Sigmoid colon (tissue), 7 donors: ENCODE data around the gene SNRNP35. TPM values are rescaled to one million over a fixed set of nuclear protein-coding genes. Genes with fewer than 3 reads are reported as not detected.

Source experiments
- DNase-seq: peaks from one replicate; pipeline ENCODE4 v3.0.0-alpha.2; 2019
- H3K27ac ChIP-seq, 4 donors: fragments of 200-600 bp; sonication (generic); one replicate each; pipeline ENCODE4 v1.5.1; 2016 to 2019; ENCODE audit warnings: mild to moderate bottlenecking in 1 of 4
- H3K27me3 ChIP-seq, 3 donors: fragments of 200-600 bp; sonication (generic); one replicate each; pipeline ENCODE4 v1.5.1; 2019; ENCODE audit warnings: mild to moderate bottlenecking in 1 of 3
- H3K36me3 ChIP-seq, 4 donors: fragments of 200-600 bp; sonication (generic); one replicate each; pipeline ENCODE4 v1.5.1; 2016 to 2019
- H3K4me1 ChIP-seq, 4 donors: fragments of 200-600 bp; sonication (generic); one replicate each; pipeline ENCODE4 v1.5.1; 2017 to 2019
- H3K4me3 ChIP-seq, 4 donors: fragments of 200-600 bp; sonication (generic); one replicate each; pipeline ENCODE4 v1.5.1; 2017 to 2019; ENCODE audit warnings: mild to moderate bottlenecking in 2 of 4, moderate library complexity in 1 of 4
- H3K9me3 ChIP-seq, 4 donors: fragments of 200-600 bp in 3 of 4; sonication (generic) in 3 of 4; one replicate each; pipeline versions ENCODE4 v1.5.1 to v1.6.1; 2013 to 2019
- EP300 ChIP-seq, 4 donors: sonication (generic); formaldehyde crosslinking; IDR thresholded peaks; one replicate each; pipeline ENCODE4 v1.6.1; 2017; ENCODE audit warnings: antibody characterized with exemption in 4 of 4
- POLR2A ChIP-seq, 2 donors: fragments of 450-650 bp; IDR thresholded peaks; one replicate each; pipeline ENCODE4 v1.6.1; 2016; ENCODE audit warnings: antibody characterized with exemption in 2 of 2, mild to moderate bottlenecking in 2 of 2, moderate library complexity in 2 of 2
- POLR2AphosphoS5 ChIP-seq, 4 donors: sonication (generic); formaldehyde crosslinking; IDR thresholded peaks; one replicate each; pipeline ENCODE4 v1.6.1; 2017; ENCODE audit warnings: antibody characterized with exemption in 4 of 4
- WGBS, 2 donors: extraction: QIAGEN DNeasy Blood & Tissue Kit; methylation state at CpG; one replicate each; pipeline ENCODE4 v1.1.7; 2013; 5-methylcytosine and 5-hydroxymethylcytosine counted together
- intact Hi-C: fragments of 100-400 bp; cut with DNase I; formaldehyde crosslinking; loops from one replicate; pipeline ENCODE4 v1.15.1; 2023
- polyA plus RNA-seq, 3 donors: library from polyadenylated mRNA; stranded (reverse); fragments of 200-250 nt; gene quantifications; one replicate each; pipeline ENCODE4 v1.2.3, GENCODE V29; 2013
- total RNA-seq, 4 donors: library from RNA; depleted of rRNA; stranded (reverse); fragments of >200 nt; gene quantifications; one replicate each; pipeline ENCODE4 v1.1.0, GENCODE V29; 2016
- TF ChIP-seq, protein P1 (sequence below), 4 experiments: fragments of 450-650 bp in 3 of 4; fragments of 200-600 bp in 1 of 4; IDR thresholded peaks; one replicate each; pipeline ENCODE4 v1.5.1; 2016 to 2019; ENCODE audit warnings: antibody characterized with exemption in 4 of 4, mild to moderate bottlenecking in 3 of 4, moderate library complexity in 2 of 4
- donor health status: healthy with polysubstance abuse.
- donor health status: Bipolar disorder and iron deficiency.
- donor health status: healthy.

The SNRNP35 gene
- total and polyA plus RNA-seq, 7 donors: 11.0 to 32.3 (median 19.8) TPM

DNA sequence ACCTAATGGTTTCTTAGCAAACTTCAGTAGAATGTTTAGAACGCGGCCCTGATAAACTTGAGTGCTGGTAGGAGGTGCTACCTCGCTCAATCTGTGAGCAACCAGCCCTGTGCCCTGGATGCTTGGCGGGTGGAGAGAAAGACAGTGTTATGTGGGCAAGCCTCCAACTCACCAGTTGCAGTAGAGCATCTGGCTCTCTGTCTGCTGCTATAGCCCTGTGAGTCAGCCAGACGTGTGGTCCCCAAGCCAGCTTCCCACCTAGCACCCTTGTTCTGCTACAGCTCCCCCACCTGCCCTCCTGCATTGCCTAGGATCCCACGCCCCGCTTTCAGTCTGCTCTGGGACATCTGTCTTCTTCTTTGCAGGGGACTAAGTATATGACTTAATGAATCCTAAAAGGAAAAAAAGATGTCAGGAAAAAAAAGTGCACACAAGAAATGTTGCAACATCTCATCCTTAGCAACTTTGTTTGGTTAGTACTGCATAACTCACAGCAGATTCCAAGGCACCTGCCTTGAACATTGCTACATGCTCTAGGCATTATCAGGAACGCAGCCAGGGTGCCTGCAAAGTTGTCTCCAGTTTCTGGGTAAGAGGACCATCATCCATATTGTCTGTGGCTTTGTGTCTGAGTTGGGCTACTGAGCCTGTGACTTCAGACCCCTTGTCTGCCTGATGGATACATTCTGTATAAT is 13.6 kb downstream of the SNRNP35 start:
- TF ChIP-seq EP300 (IDR thresholded peaks at IDR 0.05) (no peak), POLR2A (IDR thresholded peaks at IDR 0.05) (no peak), POLR2AphosphoS5 (IDR thresholded peaks at IDR 0.05) (no peak)
- TF ChIP-seq, protein P1, sequence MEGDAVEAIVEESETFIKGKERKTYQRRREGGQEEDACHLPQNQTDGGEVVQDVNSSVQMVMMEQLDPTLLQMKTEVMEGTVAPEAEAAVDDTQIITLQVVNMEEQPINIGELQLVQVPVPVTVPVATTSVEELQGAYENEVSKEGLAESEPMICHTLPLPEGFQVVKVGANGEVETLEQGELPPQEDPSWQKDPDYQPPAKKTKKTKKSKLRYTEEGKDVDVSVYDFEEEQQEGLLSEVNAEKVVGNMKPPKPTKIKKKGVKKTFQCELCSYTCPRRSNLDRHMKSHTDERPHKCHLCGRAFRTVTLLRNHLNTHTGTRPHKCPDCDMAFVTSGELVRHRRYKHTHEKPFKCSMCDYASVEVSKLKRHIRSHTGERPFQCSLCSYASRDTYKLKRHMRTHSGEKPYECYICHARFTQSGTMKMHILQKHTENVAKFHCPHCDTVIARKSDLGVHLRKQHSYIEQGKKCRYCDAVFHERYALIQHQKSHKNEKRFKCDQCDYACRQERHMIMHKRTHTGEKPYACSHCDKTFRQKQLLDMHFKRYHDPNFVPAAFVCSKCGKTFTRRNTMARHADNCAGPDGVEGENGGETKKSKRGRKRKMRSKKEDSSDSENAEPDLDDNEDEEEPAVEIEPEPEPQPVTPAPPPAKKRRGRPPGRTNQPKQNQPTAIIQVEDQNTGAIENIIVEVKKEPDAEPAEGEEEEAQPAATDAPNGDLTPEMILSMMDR (IDR thresholded peaks at IDR 0.05): no peak
- DNase-seq: no peak
- Histone ChIP-seq H3K4me3 (no peak overlapping the region), H3K36me3 (peaks cover 5 to 63% (median 24%) of the 10 kb centered on the region in 4 donors), H3K9me3 (no peaks in the 10 kb centered on the region), H3K27ac (peak overlapping the region in 1 of 4 donors; percentile 0), H3K4me1 (peaks cover 0 to 5% (median 0%) of the 10 kb centered on the region in 4 donors), H3K27me3 (no peaks in the 10 kb centered on the region)
- intact Hi-C loops: no loop called here
- WGBS, 2 donors: 85 to 89% methylated on average over 8 of the region's 8 CpGs

DNA sequence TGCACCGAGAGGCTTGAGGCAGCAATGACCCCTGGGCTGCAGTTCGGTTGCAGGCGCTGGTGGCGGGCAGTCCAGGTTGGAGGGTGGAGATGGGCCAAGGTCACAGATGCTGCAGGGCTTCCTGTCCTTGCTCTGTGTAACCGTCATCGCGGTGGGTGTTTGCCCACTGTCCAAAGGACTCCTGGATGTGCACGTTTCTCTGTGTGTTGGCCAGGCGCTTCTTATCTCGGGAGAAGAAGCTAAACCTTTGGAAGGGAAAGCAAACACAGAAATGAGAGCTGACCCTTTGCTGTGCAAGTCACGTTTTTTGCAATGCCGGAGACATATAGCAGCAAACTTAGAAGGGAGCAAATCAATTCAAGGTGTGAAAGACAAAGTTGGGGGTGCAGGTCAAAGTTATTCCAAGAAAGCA is 14.5 kb downstream of the SNRNP35 start:
- H3K27me3 ChIP-seq: no peaks in the 10 kb centered on the region
- no peaks in the 10 kb centered on the region for H3K4me1 ChIP-seq
- intact Hi-C loops: no loop called here
- no peak for TF ChIP-seq POLR2AphosphoS5 (IDR thresholded peaks at IDR 0.05)
- no peak for TF ChIP-seq POLR2A (IDR thresholded peaks at IDR 0.05)
- TF ChIP-seq, protein P1 (IDR thresholded peaks at IDR 0.05): no peak
- no peak for TF ChIP-seq EP300 (IDR thresholded peaks at IDR 0.05)
- no peak overlapping the region for H3K4me3 ChIP-seq
- no peaks in the 10 kb centered on the region for H3K9me3 ChIP-seq
- H3K36me3 ChIP-seq: peaks cover 5 to 72% (median 24%) of the 10 kb centered on the region in 4 donors
- WGBS, 2 donors: 92 to 93% methylated on average over 12 of the region's 12 CpGs
- H3K27ac ChIP-seq: no peak overlapping the region
- no peak for DNase-seq

DNA sequence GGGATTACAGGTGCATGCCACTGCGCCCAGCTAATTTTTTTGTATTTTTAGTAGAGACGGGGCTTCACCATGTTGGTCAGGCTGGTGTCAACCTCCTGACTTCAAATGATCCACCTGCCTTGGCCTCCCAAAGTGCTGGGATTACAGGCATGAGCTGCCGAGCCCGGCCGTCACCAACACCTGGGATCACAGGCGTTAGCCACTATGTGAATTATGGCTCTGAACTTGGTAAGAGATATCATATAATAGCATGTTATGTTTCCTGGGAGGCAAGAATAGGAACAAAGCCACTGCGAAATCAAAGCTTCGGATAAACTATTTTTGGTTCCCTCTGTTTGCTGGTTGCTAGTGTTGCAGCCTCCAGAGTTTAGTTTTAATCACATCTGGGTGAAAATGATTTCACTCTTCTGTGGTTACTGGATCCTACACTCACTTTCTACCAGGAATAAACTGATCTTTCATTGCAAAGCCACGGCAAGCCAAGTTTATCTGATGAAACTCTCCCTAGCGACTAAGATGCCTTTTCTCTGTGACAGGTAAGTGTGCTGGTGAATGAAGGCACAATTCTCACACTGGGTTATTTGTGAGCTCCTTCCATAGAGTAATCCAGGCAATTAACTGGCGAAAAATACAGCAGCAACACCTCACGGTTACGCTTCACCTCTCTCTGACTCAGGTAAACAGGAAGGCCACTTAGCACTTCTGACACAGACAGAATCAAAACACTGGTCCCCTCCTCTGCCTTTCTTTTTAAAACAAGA is 16.7 kb downstream of the SNRNP35 start:
- no peaks in the 10 kb centered on the region for H3K9me3 ChIP-seq
- H3K4me3 ChIP-seq: no peak overlapping the region
- 84 to 90% methylated on average over 13 of the region's 13 CpGs for WGBS, 2 donors
- no peaks in the 10 kb centered on the region for H3K4me1 ChIP-seq
- H3K27me3 ChIP-seq: no peaks in the 10 kb centered on the region
- H3K27ac ChIP-seq: peak overlapping the region in 1 of 4 donors; percentile 39
- no peak for DNase-seq
- intact Hi-C loops: no loop called here
- TF ChIP-seq, protein P1 (IDR thresholded peaks at IDR 0.05): no peak
- TF ChIP-seq POLR2AphosphoS5 (IDR thresholded peaks at IDR 0.05) (no peak), POLR2A (IDR thresholded peaks at IDR 0.05) (no peak), EP300 (IDR thresholded peaks at IDR 0.05) (no peak)
- peaks cover 5 to 76% (median 27%) of the 10 kb centered on the region in 4 donors for H3K36me3 ChIP-seq

DNA sequence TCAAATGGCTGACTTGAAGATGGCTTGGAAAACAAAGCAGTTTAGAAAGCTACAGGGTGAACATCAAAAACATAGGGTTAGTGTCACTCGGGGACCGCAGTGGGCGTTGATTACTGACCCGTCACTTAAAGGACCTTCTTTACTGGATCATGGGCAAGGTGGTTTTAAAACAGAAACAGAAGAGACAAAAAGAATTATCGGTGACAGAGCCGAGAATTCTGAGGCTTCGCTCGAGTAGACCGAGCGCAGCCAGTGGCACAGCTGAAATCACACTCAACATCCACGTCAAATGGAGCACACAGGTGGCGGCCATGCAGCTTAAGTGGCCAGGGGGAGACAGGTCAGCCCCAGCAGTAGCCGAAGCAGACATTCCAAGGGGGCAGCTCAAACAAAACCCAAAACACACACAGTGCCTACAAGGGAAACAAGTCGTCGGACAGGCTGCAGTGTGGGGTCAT is 17.3 kb downstream of the SNRNP35 start:
- intact Hi-C loops: no loop called here
- Histone ChIP-seq H3K27ac (peak overlapping the region in 1 of 4 donors; percentile 39), H3K4me3 (no peak overlapping the region), H3K9me3 (no peaks in the 10 kb centered on the region), H3K4me1 (no peaks in the 10 kb centered on the region), H3K27me3 (no peaks in the 10 kb centered on the region), H3K36me3 (peaks cover 5 to 72% (median 27%) of the 10 kb centered on the region in 4 donors)
- 86 to 94% methylated on average over 15 of the region's 15 CpGs for WGBS, 2 donors
- TF ChIP-seq EP300 (IDR thresholded peaks at IDR 0.05) (no peak), POLR2A (IDR thresholded peaks at IDR 0.05) (no peak), POLR2AphosphoS5 (IDR thresholded peaks at IDR 0.05) (no peak)
- TF ChIP-seq, protein P1 (IDR thresholded peaks at IDR 0.05): no peak
- no peak for DNase-seq
